Fibroblast of gingiva (primary cell): Measurements from ENCODE around the gene LEO1.
A peak's percentile ranks its signal among the peaks of the same experiment; 100 is the strongest.

Experiments
- DNase-seq: peaks from one replicate; pipeline ENCODE4 v3.0.0-alpha.2; 2011; ENCODE audit warnings: low read depth

Gene LEO1

GRCh38 chr15:51931016-51931415, 40.6 kb downstream of the LEO1 start:
- DNase-seq, result no peak

GRCh38 chr15:51926809-51927208, 44.8 kb downstream of the LEO1 start:
- DNase-seq, result no peak

GRCh38 chr15:51924156-51925068, 47.2 kb downstream of the LEO1 start:
- no peak for DNase-seq

- peak; percentile 6 for DNase-seq
Observed at GRCh38 chr15:51917493-51917892, 54.1 kb downstream of the LEO1 start.

GRCh38 chr15:51912528-51912927, 59.0 kb downstream of the LEO1 start:
- DNase-seq, result no peak

GRCh38 chr15:51909584-51909983, 62.0 kb downstream of the LEO1 start:
- peak; percentile 41 for DNase-seq

GRCh38 chr15:51908316-51908715, 63.3 kb downstream of the LEO1 start:
- DNase-seq, result no peak

GRCh38 chr15:51907136-51907862, 64.3 kb downstream of the LEO1 start:
- DNase-seq, result peak; percentile 69

- no peak for DNase-seq
Observed at GRCh38 chr15:51904931-51905330, 66.6 kb downstream of the LEO1 start.

GRCh38 chr15:51904421-51904820, 67.2 kb downstream of the LEO1 start:
- no peak for DNase-seq

- DNase-seq, result no peak
Observed at GRCh38 chr15:51889486-51889885, 82.1 kb downstream of the LEO1 start.

- peak; percentile 30 for DNase-seq
Observed at GRCh38 chr15:51888593-51889195, 82.9 kb downstream of the LEO1 start.
